Cortex of kidney (tissue), 1 donor: ENCODE measurements around the gene ISG15.
"Not testable (repeated sequence)": the region's sequence is repeated elsewhere in the genome, so short reads cannot be mapped to it uniquely, and the experiment has no call there.

ENCODE experiments used
- DNase-seq: peaks from one replicate; lab custom pipeline; 2025; lab: John Stamatoyannopoulos, UW

ISG15 gene

DNA sequence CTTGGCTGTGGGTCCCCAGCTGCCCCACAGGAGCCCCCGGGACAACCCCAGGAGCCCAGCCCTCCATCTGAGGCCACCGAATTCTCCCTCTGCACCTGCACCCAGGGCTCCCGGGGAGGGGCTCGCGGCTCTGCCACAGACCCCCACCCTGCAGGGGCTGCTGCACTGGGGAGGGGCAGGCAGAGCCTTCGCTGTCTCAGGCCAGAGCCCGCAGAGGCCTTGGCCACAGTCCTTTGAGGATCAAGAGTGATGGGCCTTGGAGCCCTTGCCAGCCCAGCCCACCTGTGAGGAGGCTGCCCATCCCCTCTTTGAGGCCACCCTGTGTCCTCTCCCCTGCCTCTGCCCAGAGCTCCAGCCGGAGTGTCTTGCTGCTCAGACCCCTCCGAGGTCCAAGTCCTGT is 37.9 kb upstream of the ISG15 start:
- no peak for DNase-seq

- no peak for DNase-seq
These were observed 37.2 kb upstream of the ISG15 start for GRCh38 chr1:975896-976683.

GRCh38 chr1:976791-977190 is 36.5 kb upstream of the ISG15 start:
- not testable (repeated sequence) for DNase-seq

DNA sequence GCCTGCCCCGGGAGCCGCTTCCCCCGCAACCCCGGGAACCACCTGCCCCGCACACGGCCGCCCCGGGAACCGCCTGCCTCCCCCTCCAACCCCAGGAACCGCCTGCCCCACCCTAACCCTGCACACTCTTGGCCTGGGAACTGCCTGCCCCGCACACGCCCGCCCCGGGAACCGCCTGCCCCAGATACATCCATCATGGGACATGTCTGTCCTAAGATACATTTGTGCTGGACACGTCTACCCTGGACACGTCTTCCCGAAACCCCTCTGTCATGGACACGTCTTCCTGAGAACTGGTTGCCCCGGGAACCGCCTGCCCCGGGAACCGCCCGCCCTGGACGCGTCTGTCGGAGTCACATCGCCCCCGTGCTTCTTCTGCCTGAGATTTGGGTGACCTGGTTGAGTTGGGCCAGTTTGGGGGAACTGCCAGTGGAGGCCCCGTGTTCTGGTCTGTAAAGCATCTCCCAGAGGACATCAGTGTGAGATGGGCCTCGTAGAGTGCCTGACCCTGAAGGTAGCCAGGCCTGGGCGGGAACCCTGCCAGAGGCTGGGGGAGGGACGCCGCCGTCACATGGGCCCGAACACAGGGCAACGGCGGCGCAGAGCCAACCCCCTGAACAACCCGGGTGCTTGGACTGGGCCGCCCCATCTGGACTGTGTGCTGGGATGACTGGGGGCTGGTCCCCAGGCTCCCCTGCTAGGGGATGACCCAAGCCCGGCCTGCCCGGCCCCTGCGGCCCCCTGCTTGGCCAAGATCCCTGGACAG is 35.0 kb upstream of the ISG15 start:
- no peak for DNase-seq

- no peak for DNase-seq
These were observed 34.2 kb upstream of the ISG15 start for GRCh38 chr1:978835-979743.

GRCh38 chr1:979744-980072 is 33.6 kb upstream of the ISG15 start:
- no peak for DNase-seq

GRCh38 chr1:980137-980571 is 33.1 kb upstream of the ISG15 start:
- no peak for DNase-seq

DNA sequence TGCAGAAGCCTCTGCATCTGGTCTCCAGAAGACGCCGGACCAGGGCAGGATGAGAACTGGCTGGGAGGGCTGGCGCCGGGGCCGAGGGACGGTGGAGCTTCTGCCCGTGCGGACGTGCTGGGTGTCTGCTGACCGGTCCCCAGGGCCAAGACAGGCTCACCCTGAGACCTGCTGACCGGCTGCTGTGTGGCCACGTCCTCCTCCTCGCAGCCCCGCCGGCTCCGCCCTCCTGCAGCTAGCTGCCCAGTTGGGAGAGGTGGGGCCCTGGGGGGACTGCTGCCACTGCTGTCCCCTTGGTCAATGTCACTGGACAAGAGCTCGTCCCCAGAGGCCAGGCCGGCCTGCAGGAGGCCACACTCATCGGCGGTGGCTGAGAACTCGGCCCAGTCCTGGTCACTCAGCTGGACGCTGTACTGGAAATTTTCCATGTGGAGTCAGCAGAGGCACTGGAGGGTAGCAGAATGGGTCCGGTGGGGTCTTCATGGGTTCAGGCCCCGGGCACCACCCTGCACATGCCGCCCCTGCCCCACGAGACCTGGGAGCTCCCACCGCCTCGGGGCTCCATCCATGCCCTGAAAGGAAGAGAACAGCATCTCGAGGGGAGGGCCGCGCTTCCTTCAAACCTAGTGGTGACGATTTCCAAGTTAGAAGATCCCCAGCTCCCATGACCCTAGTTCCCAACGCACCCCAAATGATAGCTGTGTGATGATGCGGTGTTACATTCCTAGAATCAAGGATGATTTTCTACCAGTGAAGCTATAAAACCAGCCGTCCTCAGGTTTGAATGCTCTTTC is 32.5 kb upstream of the ISG15 start:
- no peak for DNase-seq

DNA sequence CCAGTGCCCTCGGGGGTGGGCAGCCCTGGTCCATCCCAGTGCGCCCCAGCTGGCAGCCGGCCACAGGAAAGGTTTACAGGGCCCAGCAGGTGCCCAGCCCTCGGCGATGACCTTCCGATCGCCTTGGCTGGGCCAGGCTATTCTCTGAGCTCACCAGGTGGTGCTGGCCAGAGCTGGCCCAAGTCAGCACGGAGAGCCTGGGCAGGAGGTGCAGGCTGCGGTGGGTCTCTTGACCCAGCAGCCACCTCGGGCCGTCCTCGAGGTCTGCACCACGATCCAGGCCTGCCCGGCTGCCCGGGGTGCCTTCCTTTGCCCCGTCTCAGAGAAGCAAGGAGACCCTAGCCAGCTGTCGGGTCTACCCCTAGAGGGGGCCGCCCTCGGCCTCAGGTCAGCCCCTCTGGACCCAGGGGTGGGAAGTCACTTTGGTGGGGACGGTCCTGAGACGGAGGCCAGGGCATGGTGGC is 31.8 kb upstream of the ISG15 start:
- no peak for DNase-seq

- DNase-seq = no peak
These were observed 31.2 kb upstream of the ISG15 start, which contains the start of gene PERM1 for GRCh38 chr1:981955-982558. Gene PERM1, minus strand, starts transcription at chr1:982093. Its CDS starts 1,064 bp downstream, at chr1:981029.

- no peak for DNase-seq
These were observed 30.4 kb upstream of the ISG15 start for GRCh38 chr1:982765-983436.

DNA sequence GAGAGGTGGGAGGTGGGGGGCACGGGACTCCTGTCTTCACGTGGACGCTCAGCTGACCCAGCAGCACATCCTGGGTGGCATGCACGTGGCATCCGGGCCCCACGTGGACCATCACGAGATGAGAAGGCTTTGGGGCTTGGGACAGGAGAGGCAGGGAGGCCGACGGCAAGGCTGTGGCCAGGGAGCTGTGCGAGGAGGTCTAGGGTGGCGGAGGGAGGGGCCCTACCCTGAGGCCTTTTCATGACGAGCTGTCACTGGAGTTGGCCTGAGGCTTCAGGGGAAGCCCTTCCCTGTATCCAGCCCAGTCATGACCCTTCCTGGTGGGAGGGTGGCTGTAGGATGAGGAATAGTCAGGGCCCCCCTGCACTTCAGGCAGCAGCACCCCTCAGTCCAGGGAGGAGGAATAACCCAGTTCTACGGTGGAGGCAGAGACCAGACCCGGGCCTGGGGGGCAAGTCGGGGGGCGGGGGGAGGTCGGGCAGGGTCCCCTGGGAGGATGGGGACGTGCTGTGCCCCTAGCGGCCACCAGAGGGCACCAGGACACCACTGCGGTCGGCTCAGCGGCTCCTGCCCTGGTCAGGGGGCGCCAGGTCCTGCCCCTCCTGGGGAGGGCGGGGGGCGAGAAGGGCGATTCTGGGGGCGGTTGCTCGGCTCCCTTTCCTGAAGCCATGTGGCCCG is 29.4 kb upstream of the ISG15 start:
- no peak for DNase-seq

- DNase-seq = no peak
These were observed 28.9 kb upstream of the ISG15 start for GRCh38 chr1:984476-984814.

- DNase-seq = no peak
These were observed 28.2 kb upstream of the ISG15 start for GRCh38 chr1:985126-985525.

- not testable (repeated sequence) for DNase-seq
These were observed 25.2 kb upstream of the ISG15 start for GRCh38 chr1:988061-988460.

DNA sequence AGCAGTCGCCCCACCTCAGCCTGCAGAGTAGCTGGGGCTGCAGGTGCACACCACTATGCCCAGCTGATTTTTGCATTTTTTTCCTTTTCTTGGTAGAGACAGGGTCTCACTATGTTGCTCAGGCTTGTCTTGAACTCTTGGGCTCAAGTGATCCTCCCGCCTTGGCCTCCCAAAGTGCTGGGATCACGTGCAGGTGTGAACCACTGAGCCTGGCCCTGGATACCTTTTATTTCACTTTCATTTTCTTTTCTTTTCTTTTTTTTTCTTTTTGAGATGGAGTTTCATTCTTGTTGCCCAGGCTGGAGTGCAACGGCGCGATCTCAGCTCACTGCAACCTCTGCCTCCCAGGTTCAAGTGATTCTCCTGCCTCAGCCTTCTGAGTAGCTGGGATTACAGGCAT is 22.0 kb upstream of the ISG15 start:
- not testable (repeated sequence) for DNase-seq

- DNase-seq = no peak
These were observed 21.4 kb upstream of the ISG15 start for GRCh38 chr1:991895-992294.

GRCh38 chr1:992362-992761 is 20.9 kb upstream of the ISG15 start:
- no peak for DNase-seq

- DNase-seq = no peak
These were observed 19.8 kb upstream of the ISG15 start for GRCh38 chr1:993379-993995.
